ENCODE measurements around the gene CACFD1.

The CACFD1 gene

GRCh38 chr9:133490865-133491655 lies 31.3 kb downstream of the CACFD1 start:
- Histone ChIP-seq H3K27ac (ENCODE audit: extremely low read depth, low read depth, low read length) (no peak overlapping the region), H3K9me3 (ENCODE audit: control insufficient read depth, insufficient read depth, low read depth, low read length) (no peaks in the 10 kb centered on the region), H3K4me1 (ENCODE audit: control insufficient read depth, insufficient read depth, low read length) (no peaks in the 10 kb centered on the region), H3K4me3 (ENCODE audit: low read depth, low read length) (no peak overlapping the region), H3K36me3 (ENCODE audit: control insufficient read depth in 2 of 2, insufficient read depth in 1 of 2, low read length in 2 of 2) (no peaks in the 10 kb centered on the region)
- TF ChIP-seq ZFHX2 (tag by site-specific recombination; conservative IDR thresholded peaks at IDR 0.05) (peak; percentile 98), SP3 (tag by site-specific recombination; IDR thresholded peaks at IDR 0.05) (peak; percentile 90), ZNF157 (tag by site-specific recombination; IDR thresholded peaks at IDR 0.05) (no peak), EGR2 (tag by site-specific recombination; IDR thresholded peaks at IDR 0.05; ENCODE audit: low read depth) (peak; percentile 97), ZBTB48 (tag by site-specific recombination; IDR thresholded peaks at IDR 0.05) (no peak), WT1 (tag by site-specific recombination; IDR thresholded peaks at IDR 0.05) (peak; percentile 22; the same call in 1 of the 2 replicates), RBAK (tag by site-specific recombination; IDR thresholded peaks at IDR 0.05) (no peak)
- TF ChIP-seq, protein P1, sequence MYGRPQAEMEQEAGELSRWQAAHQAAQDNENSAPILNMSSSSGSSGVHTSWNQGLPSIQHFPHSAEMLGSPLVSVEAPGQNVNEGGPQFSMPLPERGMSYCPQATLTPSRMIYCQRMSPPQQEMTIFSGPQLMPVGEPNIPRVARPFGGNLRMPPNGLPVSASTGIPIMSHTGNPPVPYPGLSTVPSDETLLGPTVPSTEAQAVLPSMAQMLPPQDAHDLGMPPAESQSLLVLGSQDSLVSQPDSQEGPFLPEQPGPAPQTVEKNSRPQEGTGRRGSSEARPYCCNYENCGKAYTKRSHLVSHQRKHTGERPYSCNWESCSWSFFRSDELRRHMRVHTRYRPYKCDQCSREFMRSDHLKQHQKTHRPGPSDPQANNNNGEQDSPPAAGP (tag by site-specific recombination; IDR thresholded peaks at IDR 0.05): 0 out of 2 replicates have a peak, but pooled peaks have one; percentile 6
- TF ChIP-seq, protein P2, sequence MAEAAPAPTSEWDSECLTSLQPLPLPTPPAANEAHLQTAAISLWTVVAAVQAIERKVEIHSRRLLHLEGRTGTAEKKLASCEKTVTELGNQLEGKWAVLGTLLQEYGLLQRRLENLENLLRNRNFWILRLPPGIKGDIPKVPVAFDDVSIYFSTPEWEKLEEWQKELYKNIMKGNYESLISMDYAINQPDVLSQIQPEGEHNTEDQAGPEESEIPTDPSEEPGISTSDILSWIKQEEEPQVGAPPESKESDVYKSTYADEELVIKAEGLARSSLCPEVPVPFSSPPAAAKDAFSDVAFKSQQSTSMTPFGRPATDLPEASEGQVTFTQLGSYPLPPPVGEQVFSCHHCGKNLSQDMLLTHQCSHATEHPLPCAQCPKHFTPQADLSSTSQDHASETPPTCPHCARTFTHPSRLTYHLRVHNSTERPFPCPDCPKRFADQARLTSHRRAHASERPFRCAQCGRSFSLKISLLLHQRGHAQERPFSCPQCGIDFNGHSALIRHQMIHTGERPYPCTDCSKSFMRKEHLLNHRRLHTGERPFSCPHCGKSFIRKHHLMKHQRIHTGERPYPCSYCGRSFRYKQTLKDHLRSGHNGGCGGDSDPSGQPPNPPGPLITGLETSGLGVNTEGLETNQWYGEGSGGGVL (tag by site-specific recombination; IDR thresholded peaks at IDR 0.05): peak; percentile 84
- POLR2A ChIA-PET: interaction anchor here (0.6 to 1.5 kb wide), 2 partner anchors 12 to 67 kb away, joined by 3 to 4 read pairs; partner anchors contain the start of gene SLC2A6
- CTCF ChIA-PET: interaction anchor here (0.6 to 1.8 kb wide), 9 partner anchors 12 to 469 kb away, joined by 3 to 6 read pairs (median 3); no protein-coding TSS in a partner anchor

- TF ChIP-seq ZNF302 (tag by site-specific recombination; IDR thresholded peaks at IDR 0.05; ENCODE audit: low read depth): no peak
- TF ChIP-seq GLI2 (tag by site-specific recombination; IDR thresholded peaks at IDR 0.05; ENCODE audit: borderline replicate concordance, low read depth): no peak
- TF ChIP-seq PRDM6 (tag by site-specific recombination; IDR thresholded peaks at IDR 0.05): no peak
- no peak for TF ChIP-seq ZNF692 (tag by site-specific recombination; IDR thresholded peaks at IDR 0.05)
- no peak for TF ChIP-seq ZNF266 (tag by site-specific recombination; IDR thresholded peaks at IDR 0.05; ENCODE audit: low read depth)
- TF ChIP-seq, protein P3, sequence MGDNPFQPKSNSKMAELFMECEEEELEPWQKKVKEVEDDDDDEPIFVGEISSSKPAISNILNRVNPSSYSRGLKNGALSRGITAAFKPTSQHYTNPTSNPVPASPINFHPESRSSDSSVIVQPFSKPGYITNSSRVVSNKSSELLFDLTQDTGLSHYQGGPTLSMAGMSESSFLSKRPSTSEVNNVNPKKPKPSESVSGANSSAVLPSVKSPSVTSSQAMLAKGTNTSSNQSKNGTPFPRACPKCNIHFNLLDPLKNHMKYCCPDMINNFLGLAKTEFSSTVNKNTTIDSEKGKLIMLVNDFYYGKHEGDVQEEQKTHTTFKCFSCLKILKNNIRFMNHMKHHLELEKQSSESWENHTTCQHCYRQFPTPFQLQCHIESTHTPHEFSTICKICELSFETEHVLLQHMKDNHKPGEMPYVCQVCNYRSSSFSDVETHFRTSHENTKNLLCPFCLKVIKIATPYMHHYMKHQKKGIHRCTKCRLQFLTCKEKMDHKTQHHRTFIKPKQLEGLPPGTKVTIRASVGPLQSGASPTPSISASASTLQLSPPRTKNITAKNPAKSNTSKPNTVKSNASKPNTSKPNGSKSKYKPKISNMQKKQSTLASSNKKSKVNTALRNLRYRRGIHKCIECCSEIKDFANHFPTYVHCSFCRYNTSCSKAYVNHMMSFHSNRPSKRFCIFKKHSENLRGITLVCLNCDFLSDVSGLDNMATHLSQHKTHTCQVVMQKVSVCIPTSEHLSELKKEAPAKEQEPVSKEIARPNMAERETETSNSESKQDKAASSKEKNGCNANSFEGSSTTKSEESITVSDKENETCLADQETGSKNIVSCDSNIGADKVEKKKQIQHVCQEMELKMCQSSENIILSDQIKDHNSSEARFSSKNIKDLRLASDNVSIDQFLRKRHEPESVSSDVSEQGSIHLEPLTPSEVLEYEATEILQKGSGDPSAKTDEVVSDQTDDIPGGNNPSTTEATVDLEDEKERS (tag by site-specific recombination; IDR thresholded peaks at IDR 0.05): no peak
- no peak for TF ChIP-seq ZNF530 (tag by site-specific recombination; IDR thresholded peaks at IDR 0.05; ENCODE audit: low read depth)
- TF ChIP-seq ZNF521 (tag by site-specific recombination; IDR thresholded peaks at IDR 0.05): no peak
- TF ChIP-seq ZNF501 (tag by site-specific recombination; IDR thresholded peaks at IDR 0.05): no peak
- no peak for TF ChIP-seq ZNF174 (tag by site-specific recombination; IDR thresholded peaks at IDR 0.05)
- TF ChIP-seq KLF10 (tag by site-specific recombination; IDR thresholded peaks at IDR 0.05): no peak
- TF ChIP-seq ZNF626 (tag by site-specific recombination; IDR thresholded peaks at IDR 0.05): no peak
- no peak for TF ChIP-seq ZNF132 (tag by site-specific recombination; IDR thresholded peaks at IDR 0.05; ENCODE audit: borderline replicate concordance)
- TF ChIP-seq REPIN1 (tag by site-specific recombination; IDR thresholded peaks at IDR 0.05; ENCODE audit: low read depth): no peak
- TF ChIP-seq, protein P4, sequence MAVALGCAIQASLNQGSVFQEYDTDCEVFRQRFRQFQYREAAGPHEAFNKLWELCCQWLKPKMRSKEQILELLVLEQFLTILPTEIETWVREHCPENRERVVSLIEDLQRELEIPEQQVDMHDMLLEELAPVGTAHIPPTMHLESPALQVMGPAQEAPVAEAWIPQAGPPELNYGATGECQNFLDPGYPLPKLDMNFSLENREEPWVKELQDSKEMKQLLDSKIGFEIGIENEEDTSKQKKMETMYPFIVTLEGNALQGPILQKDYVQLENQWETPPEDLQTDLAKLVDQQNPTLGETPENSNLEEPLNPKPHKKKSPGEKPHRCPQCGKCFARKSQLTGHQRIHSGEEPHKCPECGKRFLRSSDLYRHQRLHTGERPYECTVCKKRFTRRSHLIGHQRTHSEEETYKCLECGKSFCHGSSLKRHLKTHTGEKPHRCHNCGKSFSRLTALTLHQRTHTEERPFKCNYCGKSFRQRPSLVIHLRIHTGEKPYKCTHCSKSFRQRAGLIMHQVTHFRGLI (tag by site-specific recombination; IDR thresholded peaks at IDR 0.05): no peak
- POLR2A ChIA-PET: no interaction called here
- Histone ChIP-seq H3K4me3 (ENCODE audit: low read depth, low read length) (no peak overlapping the region), H3K9me3 (ENCODE audit: control insufficient read depth, insufficient read depth, low read depth, low read length) (no peaks in the 10 kb centered on the region), H3K4me1 (ENCODE audit: control insufficient read depth, insufficient read depth, low read length) (no peaks in the 10 kb centered on the region), H3K27ac (ENCODE audit: extremely low read depth, low read depth, low read length) (no peak overlapping the region), H3K36me3 (ENCODE audit: control insufficient read depth in 2 of 2, insufficient read depth in 1 of 2, low read length in 2 of 2) (no peaks in the 10 kb centered on the region)
- CTCF ChIA-PET: interaction anchor here (1.2 to 1.4 kb wide), 2 partner anchors 11 to 87 kb away, joined by 3 read pairs; no protein-coding TSS in a partner anchor
Observed at GRCh38 chr9:133491656-133491925, 31.8 kb downstream of the CACFD1 start.
